ENCODE measurements around the gene MSI2.

DNA sequence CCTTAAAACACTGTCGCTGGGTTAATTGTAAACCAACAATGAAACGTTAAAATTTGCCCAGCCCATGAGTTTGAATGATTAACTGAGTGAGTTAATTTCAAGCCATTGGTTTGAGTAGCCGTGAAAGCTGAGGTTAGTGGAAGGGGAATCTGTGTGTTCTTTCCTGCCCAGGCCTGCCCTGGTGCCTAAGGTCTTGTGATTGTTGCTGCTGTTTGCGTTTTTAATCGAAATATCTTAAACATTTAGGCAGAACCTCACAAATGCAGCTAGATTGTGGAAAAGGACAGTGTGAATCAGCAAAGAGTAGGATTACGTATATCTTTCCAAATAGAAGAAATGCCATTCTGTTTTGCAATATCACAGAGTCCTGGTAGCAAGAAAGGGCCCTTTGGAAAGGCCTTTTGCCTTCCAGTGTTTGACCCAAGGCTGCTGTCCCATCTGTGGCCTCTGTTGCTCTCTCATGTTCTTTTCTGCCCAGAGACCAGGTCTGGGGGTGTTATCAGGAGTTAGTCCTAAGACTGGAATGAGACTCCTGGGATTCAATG, 113.8 kb downstream of the MSI2 start:
- TF ChIP-seq, protein P1, sequence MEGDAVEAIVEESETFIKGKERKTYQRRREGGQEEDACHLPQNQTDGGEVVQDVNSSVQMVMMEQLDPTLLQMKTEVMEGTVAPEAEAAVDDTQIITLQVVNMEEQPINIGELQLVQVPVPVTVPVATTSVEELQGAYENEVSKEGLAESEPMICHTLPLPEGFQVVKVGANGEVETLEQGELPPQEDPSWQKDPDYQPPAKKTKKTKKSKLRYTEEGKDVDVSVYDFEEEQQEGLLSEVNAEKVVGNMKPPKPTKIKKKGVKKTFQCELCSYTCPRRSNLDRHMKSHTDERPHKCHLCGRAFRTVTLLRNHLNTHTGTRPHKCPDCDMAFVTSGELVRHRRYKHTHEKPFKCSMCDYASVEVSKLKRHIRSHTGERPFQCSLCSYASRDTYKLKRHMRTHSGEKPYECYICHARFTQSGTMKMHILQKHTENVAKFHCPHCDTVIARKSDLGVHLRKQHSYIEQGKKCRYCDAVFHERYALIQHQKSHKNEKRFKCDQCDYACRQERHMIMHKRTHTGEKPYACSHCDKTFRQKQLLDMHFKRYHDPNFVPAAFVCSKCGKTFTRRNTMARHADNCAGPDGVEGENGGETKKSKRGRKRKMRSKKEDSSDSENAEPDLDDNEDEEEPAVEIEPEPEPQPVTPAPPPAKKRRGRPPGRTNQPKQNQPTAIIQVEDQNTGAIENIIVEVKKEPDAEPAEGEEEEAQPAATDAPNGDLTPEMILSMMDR (IDR thresholded peaks at IDR 0.05), result no peak
- TF ChIP-seq EP300 (IDR thresholded peaks at IDR 0.05) (no peak), POLR2AphosphoS5 (IDR thresholded peaks at IDR 0.05) (no peak), POLR2A (IDR thresholded peaks at IDR 0.05) (no peak)

All from suprapubic skin (tissue), 4 donors.